CD4-positive, alpha-beta T cell treated with Interleukin-4 for 4 hours (primary cell): Measurements from ENCODE around the gene CHCHD4.
"Not testable (repeated sequence)": the region's sequence is repeated elsewhere in the genome, so short reads cannot be mapped to it uniquely, and the experiment has no call there.

Source experiments
- DNase-seq: peaks from one replicate; pipeline ENCODE4 v3.0.0-alpha.2; 2020

Gene CHCHD4

DNA sequence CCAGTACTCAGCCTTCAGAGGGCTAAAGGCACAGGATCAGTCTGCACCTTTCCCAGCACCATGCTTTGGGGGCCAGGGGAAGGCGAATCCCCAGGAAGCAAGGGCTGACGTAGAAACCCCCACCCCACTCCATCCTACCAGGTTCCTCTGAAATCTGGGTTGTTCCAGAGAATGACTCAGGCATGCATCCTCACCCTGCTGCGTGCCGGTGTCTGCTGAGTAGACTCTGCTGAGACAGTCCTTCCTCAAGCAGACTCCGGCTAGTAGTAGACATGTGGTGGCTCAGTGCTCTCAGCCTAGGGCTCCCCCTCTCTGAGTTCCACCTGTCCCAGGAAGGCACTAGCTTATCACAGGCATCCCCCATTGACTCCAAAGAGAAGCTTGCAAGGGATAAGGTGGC is 9.2 kb upstream of the CHCHD4 start:
- DNase-seq, result no peak

DNA sequence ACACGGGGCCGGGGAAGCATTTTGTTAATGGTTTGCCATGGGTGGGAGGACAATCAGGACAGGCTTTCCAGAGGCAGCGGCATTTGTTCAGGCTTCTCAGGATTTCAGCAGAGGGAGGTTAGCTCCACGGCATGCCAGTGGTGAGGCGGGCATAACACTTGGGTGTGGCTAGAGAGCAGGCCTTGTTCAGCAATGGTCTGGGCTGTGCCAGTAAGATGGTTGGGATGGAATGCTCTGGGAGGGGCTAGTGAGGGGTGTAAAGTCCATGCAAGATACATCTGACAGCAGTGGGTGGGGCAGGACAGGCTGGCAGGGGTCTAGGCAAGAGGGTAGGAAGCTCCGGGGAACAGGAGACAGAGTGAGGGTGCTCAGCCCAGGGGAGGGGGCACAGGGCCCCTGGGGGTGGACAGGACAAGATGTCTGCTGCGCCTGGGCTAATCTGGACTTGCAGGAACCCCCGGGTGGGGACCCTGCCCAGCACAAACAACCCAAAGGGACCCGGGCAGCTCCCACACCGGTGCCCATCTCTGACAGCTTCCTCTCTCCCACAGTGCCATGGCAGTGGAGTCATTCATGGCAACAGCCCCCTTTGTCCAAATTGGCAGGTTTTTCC is 8.6 kb upstream of the CHCHD4 start:
- no peak for DNase-seq

DNA sequence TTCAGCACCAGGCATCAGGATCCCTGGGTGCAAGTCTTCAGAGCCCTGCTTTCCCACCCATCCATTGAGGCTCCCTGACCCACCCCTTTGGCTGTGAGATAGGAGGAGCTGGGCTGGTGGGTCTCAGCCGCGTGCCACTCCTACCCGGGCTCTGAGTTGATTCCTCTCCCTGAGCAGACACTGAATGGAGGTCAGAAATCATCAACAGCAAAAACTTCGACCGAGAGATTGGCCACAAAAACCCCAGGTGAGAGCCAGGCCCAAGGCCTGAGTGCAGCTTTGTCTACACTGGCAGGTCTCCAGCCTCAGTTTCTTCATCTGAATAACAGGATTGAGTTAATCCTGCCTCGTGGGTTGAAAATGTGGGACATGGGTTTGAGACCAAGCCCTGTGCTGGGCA is 8.0 kb upstream of the CHCHD4 start:
- no peak for DNase-seq

DNA sequence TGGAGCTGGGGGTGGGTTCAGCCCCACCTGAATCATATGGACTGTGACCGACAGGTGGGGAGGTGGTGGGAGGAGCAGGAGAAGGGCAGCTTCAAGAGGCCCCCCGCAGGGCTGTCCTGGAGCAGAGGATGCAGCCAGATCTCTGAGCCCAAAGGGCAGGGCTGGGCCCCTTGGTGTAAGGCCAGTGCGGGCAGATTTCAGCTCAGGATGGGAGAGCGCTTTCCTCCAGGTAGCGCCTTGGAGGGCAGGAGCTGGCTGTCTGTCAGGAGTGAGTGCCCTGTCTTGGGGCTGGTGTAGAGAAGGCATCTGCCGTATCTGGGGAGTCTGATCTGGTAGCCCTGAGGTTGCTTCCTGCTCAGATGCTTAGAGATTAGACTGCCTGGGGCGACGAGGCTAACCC is 7.5 kb upstream of the CHCHD4 start:
- DNase-seq, result no peak

DNA sequence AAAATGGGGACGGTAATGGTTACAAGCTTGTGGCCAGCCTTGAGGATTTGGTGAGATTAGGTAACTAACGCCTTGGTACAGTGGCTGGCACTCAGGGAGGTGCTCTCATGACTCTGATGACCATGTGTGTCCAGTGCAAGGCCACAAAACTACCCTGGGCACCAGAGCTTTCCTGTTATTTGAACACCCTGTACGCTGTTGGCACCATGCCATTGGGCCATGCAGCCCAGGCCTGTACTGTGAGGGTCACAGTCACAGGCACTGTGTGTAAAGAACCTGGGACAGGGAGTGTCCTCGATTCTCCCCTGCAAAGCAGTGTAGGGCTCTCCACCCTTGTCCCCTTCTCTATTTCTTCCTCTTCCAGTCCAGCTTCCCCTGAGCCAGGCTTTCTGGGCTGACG is 6.5 kb upstream of the CHCHD4 start:
- no peak for DNase-seq

DNA sequence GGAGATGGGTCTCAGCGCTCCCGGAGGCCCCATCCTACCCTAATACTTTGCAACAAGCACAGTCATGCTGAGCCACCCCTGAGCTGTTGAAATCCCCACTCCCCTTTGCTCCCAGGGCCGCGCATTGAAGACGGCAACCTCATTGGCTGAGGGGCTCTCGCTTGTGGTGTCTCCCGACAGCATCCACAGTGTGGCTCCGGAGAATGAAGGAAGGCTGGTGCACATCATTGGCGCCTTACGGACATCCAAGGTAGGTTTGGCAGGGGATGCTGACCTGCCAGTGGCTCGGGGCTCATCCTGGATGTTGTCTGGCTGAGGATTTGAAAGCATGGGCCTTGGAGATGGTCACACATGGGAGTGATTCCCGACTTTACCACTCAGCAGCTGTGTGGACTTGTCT is 6.0 kb upstream of the CHCHD4 start:
- no peak for DNase-seq

DNA sequence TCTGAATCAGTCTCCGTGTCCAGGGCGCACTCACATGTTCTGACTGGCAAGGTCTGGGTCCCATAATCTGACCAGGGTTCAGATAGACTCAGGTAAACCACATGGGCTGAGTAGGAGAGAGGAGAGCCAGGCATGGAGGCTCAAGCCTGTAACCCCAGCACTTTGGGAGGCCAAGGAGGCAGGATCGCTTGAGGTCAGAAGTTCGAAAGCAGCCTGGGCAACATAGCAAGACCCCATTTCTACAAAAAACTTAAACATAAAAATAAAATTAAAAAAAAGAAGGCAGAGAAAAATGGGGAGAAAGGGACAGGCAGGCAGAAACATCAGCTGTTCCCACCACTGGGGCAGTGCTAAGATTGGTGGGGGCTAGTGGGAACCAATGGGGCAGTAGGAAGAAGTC is 5.6 kb upstream of the CHCHD4 start:
- no peak for DNase-seq

DNA sequence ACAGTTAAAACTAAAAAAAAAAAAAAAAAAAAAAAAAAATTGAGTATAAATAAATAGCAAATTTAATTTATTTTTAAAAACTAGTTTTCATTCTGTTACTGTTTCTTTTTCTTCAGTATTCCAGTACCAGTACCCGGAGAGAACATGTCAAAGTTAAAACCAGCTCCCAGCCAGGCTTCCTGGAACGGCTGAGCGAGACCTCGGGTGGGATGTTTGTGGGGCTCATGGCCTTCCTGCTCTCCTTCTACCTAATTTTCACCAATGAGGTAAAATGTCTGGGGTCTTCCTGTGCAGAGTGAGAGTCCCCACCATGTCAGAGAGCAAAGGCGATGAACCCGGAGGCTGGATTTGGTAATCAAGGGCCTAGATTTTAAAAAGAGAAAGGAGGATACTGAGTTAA is 4.6 kb upstream of the CHCHD4 start:
- no peak for DNase-seq

DNA sequence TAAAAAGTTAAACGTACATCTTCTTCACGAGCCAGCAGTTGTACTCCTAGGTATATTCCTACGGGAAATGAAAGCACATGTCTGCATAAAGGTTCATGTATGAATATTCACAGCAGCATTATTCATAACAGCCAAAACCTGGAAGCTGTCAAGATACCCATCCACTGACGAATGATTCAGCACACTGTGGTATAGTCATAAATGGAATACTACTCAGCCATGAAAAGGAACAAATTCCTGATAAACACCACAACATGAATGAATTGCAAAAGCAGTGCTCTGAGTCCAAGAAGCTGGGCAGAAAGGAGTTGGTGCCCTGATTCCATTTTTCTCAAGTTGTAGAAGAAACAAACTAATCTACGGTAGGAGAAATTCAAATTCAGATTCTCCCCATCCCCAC is 4.1 kb upstream of the CHCHD4 start:
- DNase-seq, result no peak

DNA sequence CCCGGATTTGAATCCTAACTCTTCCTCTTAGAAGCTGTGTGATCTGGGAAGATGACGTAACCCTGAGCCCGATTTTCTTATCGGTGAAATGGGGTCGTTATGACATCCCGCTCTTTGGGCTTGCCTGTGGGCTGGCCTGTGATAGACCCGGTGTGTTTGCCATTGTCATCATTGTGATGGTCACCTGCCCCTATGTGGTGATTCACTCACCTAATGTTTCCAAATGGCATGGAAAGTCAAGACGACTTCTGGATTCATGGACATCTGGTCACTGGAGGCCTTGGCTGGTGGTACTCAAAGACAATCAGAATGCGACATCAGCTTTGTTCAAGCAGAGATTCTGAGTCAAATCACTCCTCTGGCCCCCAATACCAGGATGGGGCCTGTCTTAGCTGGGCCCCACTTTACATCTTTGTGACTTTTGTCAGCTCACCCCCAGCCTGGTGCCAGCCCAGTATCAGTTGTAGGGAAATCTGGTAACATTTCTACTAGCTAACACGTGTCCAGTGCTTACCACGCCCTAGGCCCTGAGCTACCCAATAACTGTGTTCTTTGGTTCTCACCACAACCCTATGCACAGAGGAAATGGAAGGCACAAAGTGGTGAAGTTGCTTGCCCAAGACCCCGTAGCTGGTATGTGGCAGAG is 3.0 kb upstream of the CHCHD4 start:
- no peak for DNase-seq

DNA sequence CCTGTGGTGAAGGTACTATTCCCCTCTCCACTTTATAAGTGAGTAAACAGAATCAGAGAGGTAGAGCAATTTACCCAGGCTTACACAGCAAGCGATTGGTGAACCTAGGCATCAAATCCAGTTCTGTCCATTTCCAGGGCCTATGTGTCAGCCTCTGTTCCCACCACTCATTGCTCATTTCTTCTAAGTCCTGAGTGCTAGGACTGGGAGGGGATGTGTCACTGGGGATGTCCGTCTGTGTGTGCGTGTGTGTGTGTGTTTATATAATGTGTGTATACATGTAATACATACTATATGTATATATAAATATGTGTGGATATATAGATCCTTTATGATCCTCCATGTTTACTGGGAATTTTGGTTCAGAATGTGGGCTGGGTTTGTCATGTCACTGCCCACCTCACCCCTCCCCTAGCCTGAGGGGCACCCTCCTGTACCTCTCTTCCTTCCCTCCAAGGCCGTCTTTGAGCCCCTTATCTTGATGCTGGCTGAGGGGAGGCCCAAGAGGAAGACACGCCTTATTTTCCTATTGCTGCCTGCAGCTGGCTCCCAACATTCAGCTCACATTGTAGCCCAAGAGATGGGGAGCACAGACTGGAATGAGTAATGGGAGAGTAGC is 2.3 kb upstream of the CHCHD4 start:
- no peak for DNase-seq

DNA sequence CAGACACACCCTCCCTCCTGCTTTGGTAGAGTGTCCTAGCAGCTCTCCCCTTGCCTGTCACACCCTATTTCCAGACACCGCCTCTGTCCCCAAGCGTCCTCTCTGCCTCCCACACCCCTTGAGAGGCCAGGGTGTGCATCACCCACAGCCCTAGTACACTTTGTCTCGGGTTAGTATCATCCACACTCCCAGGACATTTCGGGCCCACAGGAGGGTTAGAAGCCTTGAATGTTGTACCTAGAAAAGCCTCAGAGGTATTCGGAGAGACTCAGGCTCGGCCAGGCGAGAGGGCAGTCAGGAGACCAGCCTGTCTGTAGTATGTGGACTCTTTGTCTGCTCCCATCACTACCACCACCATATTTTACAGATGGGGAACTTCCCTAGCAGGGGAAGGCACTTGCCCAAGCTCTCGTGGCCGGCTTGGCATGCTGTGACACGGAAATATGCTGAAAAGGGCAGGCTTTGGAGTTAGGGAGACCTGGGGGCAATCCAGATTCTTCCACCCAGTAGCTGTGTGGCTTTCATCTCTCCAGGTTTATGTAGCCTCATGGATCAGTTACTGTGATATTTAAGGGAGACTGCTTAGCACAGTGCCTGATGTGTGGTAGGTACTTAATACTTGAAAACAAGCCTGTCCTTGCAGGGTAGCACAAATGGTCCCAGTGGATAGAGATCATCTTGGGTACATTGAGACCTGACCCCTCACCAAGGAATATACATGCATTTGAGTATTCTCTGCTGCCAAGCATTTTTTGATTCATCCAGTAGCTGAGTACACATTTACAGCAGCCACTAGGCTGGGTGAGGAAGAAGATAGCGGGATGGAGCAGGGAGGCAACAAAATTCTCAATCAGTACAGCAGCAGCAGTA is 1.6 kb upstream of the CHCHD4 start:
- no peak for DNase-seq

DNA sequence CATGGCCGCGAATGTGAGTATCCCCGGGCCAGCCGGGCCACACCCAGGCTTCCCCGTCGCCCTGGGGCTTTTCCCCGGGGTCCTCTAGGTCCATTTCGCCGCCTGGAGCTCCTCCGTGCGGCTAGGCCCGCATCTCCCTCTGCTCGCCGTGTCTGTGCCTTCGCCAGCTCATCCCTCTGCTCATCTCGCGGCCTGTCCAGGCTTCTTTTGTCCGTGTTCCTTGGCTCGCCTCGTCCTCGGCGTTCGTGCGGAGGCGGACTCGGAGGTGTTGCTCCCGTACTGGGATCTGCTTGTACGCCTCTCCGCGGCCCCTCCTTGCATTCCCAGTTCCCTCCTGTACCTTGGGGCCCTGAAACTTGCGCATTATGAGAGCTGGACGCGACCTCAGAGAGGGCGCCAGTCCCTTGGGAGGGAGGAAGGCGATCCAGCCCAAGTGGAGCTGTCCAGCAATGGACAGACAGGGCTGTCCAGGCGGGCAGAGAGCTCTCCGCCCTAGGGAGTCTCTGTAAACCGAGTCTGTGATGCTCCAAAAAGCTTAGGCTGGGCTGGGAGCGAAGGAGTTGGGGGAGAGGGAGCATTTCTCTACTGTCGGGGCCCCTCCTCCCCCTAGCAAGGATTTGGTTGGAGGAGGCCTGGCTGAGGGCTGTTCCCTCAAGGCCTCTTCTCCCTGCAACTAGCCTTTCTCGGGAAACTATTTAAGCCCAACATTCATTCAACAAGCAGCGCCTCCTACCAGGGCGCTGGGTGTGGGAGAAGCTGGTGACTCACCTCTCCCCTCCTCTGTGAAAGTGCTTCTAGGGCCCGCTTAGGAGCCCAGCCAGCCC is 735 bp upstream of the CHCHD4 start:
- DNase-seq, result peak; percentile 85

DNA sequence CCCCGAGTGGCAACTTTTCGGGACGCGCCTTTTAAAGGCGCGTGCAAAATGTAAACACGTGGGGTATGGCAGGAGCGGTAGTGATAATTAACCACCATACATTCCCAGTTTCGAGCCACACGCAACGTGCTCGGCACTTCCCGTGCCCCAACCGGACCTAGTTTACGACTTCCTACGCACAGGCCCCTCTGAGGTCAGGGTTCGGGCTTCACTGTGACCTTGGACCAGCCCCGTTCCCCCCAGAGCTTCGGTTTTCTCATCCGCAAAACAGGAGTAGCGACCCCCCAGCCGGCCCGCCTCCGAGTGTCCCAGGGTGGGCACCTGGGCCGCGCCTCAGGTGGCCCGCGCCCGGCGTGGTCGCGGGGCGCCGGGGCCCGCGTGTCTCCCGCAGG is 451 bp downstream of the CHCHD4 start:
- peak; percentile 66 for DNase-seq

DNA sequence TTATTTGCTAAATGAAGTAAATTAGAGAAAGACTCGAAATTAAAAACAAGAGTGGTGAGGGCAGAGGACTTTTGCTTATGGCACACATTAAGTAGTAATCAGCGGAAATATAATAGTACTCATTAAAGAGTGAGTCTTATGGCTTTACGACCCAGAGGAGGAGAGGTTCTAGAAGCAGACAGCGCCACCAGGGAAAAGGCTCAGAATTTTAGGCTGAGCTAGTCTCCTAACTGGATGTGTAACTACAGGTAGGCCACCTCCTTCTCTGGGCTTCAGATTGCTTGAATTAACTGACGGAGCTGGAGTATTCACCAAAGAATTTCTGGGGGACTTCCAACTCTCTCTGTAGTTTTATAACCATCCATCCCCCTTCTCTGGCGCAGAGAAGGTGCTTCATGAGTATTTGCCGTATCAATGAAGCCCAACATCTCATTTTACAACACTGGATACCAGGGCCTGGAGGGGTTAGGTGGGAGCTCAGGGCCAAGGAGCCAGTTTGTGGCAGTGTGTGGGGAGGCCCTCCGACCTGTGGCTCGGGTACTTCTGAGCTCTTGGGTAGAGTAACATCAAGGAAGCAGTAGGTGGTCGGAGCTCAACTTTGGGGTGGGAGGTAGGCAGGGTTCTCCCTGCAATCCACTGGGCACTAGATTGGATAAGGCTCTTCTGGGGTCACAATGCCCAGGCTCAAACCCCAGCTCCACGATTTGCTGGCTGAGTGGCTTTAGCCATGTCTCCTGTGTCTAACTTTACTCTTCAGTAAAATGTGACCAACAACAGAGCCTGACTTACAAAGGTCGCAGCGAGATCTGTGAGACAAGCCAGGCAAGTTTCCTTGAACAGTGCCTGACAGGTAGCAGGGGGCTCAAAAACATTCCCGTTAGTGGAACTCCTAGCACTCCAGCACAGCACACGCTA is 1.1 kb downstream of the CHCHD4 start:
- no peak for DNase-seq

DNA sequence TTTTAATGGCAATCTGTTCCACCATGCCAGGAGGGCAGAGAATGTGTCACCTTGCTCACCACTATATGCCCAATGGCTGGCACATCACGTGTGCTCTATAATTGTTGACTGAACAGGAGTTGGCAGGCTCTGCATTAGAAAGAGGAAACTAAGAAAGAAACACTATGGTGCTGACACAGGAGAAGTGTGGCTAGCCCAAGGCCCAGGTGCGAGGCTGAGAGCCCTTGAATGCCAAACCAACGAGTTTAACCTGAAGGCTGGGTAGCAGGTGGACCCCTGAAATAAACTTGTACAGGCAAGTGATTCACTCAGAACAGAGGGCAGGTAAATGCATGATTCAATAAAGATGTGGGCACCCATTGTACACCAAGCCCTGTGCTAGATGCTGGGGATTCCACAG is 2.4 kb downstream of the CHCHD4 start:
- DNase-seq, result no peak

DNA sequence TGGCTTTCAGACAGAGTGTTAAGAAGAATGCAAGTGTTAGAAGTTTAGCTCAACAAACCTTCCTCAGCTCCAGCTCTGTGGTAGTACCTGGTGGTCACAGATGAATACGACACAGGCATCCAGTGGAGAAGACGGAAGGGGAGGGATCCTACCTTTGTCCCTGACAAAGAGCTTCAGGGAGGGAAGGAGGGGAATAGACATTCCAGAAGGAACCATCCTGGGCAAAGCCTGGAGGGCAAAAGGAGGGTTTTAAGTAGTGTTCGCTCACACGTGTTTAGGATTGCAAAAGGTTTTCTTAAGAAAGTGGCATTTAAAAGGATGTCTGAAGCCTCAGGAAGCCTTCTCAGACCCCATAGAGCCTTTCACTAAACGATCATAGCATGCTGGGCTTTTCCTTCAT is 2.8 kb downstream of the CHCHD4 start:
- no peak for DNase-seq

DNA sequence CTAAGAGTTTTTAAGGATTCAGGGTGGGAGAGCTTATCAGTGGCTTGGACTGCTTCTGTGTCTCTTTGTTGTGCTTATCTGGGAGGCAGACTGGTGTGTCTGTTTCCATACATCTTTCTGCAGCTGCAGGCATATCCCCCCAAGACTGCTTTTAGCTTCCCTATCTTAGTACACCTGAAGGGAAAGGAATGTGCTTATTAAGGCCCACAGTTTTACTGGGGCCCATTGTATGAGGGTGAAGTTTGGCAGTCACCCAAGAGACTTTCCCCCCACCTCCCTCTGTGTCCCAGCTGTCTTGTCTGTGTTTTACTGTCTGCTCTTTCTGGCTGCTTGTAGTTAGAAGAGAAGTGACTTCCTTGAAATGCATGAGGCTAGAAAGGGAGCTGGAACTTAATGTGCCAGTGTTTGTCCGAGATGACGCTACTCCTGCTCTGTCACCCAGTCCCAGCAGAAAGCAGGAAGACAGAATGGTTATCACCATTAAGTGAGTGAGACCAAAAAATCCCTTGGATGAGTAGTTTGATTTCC is 3.7 kb downstream of the CHCHD4 start:
- not testable (repeated sequence) for DNase-seq

DNA sequence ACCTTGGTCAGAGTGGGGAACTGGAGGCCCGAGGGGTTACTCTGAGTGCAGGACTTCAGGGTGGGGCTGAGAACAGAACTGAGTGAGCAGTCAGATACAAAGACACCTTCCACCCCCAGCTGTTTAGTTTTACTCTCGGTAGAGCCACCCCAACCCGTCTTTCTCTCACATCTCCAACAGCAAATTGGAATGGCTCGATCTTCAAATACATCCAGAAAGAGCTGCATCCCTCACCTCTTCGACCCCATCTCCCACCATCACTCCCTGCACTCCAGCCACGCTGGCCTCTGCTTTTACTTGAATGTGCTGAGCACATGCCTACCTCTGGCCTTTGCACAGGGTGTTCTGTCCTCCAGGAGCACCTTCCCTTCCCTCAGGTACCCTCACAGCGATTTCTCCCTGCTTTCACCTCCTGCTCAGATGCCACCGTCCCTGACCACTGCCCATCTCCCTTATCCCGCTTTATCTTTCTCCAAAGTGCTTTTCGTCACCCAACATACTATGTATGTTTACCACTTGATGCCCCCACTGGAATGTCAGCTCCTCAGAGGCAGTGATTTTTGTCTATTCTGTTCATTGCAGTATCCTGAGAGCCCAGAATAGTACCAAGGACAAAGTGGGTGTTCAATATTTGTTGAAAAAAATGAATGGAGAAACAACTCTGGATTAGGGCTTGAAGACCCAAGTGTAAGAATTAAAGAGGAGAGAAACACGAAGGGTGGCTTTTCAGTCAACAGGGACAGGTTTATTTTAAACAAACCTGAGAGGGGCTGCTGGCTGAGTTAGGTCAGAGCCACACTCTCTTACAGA is 4.4 kb downstream of the CHCHD4 start:
- no peak for DNase-seq

DNA sequence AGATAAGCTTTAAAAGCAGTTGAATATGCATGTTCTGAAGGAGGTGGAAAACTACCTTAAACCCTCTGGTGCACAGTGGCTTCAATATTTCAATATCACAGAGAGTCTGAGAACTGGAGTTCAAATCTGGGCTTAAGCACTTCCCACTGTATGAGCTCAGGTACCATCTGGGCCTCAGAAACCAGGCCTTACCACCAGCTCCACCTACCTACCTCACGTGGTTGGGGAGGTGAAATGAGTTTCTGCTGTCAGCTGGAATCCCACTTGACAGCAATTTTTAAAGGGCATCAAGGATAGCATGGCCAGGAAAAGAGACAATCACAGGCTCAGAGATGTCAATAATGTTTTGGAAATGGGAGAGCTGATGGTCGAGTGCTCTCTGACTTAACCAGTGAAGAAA is 5.0 kb downstream of the CHCHD4 start:
- DNase-seq, result no peak
